HepG2 (cell line): ENCODE results near the gene ABCC3. TPM values are rescaled to one million over a fixed set of nuclear protein-coding genes. Genes with fewer than 3 reads are reported as not detected.

Experiments
- ATAC-seq: fragments of 200-7000 bp; cut with Tn5 transposase; 3 replicates; pipeline ENCODE4 v1.9.1; 2020; ENCODE audit warnings: mild to moderate bottlenecking, moderate library complexity
- BruUV-seq: library from RNA; stranded (reverse); fragments of 400-500 nt; replicated peaks from 2 replicates; lab custom pipeline; 2021; lab: Mats Ljungman, UMichigan
- CTCF ChIA-PET: fragments of 300-600 bp; formaldehyde crosslinking; extraction: SDS; loops from one replicate; lab custom pipeline; 2021; ENCODE audit warnings: low total read pairs, inconsistent platforms, low intra/inter-chr PET ratio; lab: Yijun Ruan, JAX
- POLR2A ChIA-PET: fragments of 350-600 bp; sonication (Branson Sonifier 250); formaldehyde crosslinking; loops from one replicate; lab custom pipeline; 2020; ENCODE audit warnings: antibody characterized with exemption, inconsistent platforms; lab: Yijun Ruan, JAX
- DNase-seq: peaks from one replicate; pipeline ENCODE4 v3.0.0-alpha.2; 2015; ENCODE audit warnings: low spot score
- FAIRE-seq: peaks from 3 replicates; lab custom pipeline; 2011; peaks lifted over from hg19 to GRCh38; lab: Jason Lieb, UNC
- H2AFZ ChIP-seq: one replicate; pipeline ENCODE4 v1.6.1; 2011; ENCODE audit warnings: low read length, inconsistent platforms
- H3K27ac ChIP-seq: fragments of 300-600 bp; 3 replicates; pipeline ENCODE4 v1.8.0; 2011; ENCODE audit warnings: mixed run types, mild to moderate bottlenecking, mixed read lengths, low read length, inconsistent platforms; ENCODE audit not compliant: insufficient read depth; ENCODE audit errors: extremely low read length
- H3K27me3 ChIP-seq, 2 experiments: fragments of 200-600 bp in 1 of 2; 2 replicates in 1 of 2; 3 replicates in 1 of 2; pipeline versions ENCODE4 v1.6.0 to v1.8.0; 2011; ENCODE audit warnings: low read length in 2 of 2, mild to moderate bottlenecking in 2 of 2, moderate library complexity in 2 of 2, inconsistent platforms in 1 of 2; ENCODE audit not compliant: insufficient read depth in 2 of 2, control insufficient read depth in 1 of 2
- H3K36me3 ChIP-seq, 2 experiments: fragments of 200-600 bp in 1 of 2; replicated peaks in 1 of 2; 2 replicates in 1 of 2; 3 replicates in 1 of 2; pipeline versions ENCODE4 v1.5.1 to v1.8.0; 2011; ENCODE audit warnings: low read length in 2 of 2, inconsistent platforms in 1 of 2; ENCODE audit not compliant: insufficient read depth in 2 of 2, control insufficient read depth in 1 of 2
- H3K4me1 ChIP-seq: 2 replicates; pipeline ENCODE4 v1.5.1; 2012; ENCODE audit warnings: low read length, inconsistent platforms; ENCODE audit not compliant: insufficient read depth
- H3K4me2 ChIP-seq: 2 replicates; pipeline ENCODE4 v1.6.0; 2011; ENCODE audit warnings: low read depth, low read length, inconsistent platforms
- H3K4me3 ChIP-seq, 3 experiments: fragments of 200-600 bp in 1 of 3; sonication (generic), shearing (Covaris generic) in 1 of 3; replicated peaks in 1 of 3; 2 replicates each; pipeline ENCODE4 v1.5.1; 2011 to 2016; ENCODE audit warnings: low read length in 3 of 3, inconsistent platforms in 2 of 3, low read depth in 2 of 3, mild to moderate bottlenecking in 2 of 3, control low read depth in 1 of 3, mixed read lengths in 1 of 3; ENCODE audit not compliant: insufficient read depth in 1 of 3
- H3K79me2 ChIP-seq: one replicate; pipeline ENCODE4 v1.6.1; 2011; ENCODE audit warnings: low read length, inconsistent platforms; ENCODE audit not compliant: insufficient read depth
- H3K9ac ChIP-seq: 2 replicates; pipeline ENCODE4 v1.6.0; 2011; ENCODE audit warnings: mild to moderate bottlenecking, low read depth, low read length, inconsistent platforms; ENCODE audit not compliant: insufficient read depth
- H3K9me3 ChIP-seq: 2 replicates; pipeline ENCODE4 v1.5.1; 2012; ENCODE audit warnings: mild to moderate bottlenecking, low read length
- H4K20me1 ChIP-seq: 2 replicates; pipeline ENCODE4 v1.6.0; 2011; ENCODE audit warnings: inconsistent platforms, mild to moderate bottlenecking, low read length, moderate library complexity; ENCODE audit not compliant: insufficient read depth
- CBX1 ChIP-seq: IDR thresholded peaks from one replicate; pipeline ENCODE4 v1.6.1; 2016; ENCODE audit warnings: antibody characterized with exemption, low read depth
- CBX2 ChIP-seq, 2 experiments: fragments of 200-600 bp in 1 of 2; sonication (generic); formaldehyde crosslinking in 1 of 2; IDR thresholded peaks; 2 replicates each; pipeline versions ENCODE4 v1.7.0 to v1.8.1; 2018 to 2022; ENCODE audit warnings: low read depth in 2 of 2, low read length in 1 of 2, mild to moderate bottlenecking in 1 of 2, missing genetic modification reagents in 1 of 2
- CHD2 ChIP-seq: IDR thresholded peaks from 2 replicates; pipeline ENCODE4 v1.6.1; 2011; ENCODE audit warnings: low read depth, low read length, improper control_type of control experiment
- ELF3 ChIP-seq: IDR thresholded peaks from 2 replicates; pipeline ENCODE4 v1.6.1; 2016; ENCODE audit warnings: missing genetic modification reagents, missing compliant biosample characterization
- FOXO1 ChIP-seq: sonication (generic); formaldehyde crosslinking; IDR thresholded peaks from 2 replicates; pipeline ENCODE4 v1.4.0; 2020; ENCODE audit warnings: missing genetic modification reagents
- HIC2 ChIP-seq: sonication (generic); formaldehyde crosslinking; IDR thresholded peaks from 2 replicates; pipeline ENCODE4 v1.9.0; 2022; ENCODE audit warnings: low read depth, missing genetic modification reagents
- HNF4A ChIP-seq: sonication (generic); formaldehyde crosslinking; IDR thresholded peaks from 2 replicates; pipeline ENCODE4 v1.4.0; 2020; ENCODE audit warnings: missing genetic modification reagents
- RERE ChIP-seq: IDR thresholded peaks from 2 replicates; pipeline ENCODE4 v1.6.1; 2016; ENCODE audit warnings: low read depth, missing genetic modification reagents, missing compliant biosample characterization
- SMARCC2 ChIP-seq: fragments of 450-650 bp; IDR thresholded peaks from 2 replicates; pipeline ENCODE4 v1.6.1; 2017; ENCODE audit warnings: antibody characterized with exemption, mild to moderate bottlenecking
- ZBTB3 ChIP-seq: sonication (generic); formaldehyde crosslinking; IDR thresholded peaks from 2 replicates; pipeline ENCODE4 v1.4.0; 2020; ENCODE audit warnings: low read depth, mild to moderate bottlenecking, moderate library complexity, missing genetic modification reagents, borderline replicate concordance
- ZNF12 ChIP-seq: sonication (generic); formaldehyde crosslinking; IDR thresholded peaks from 2 replicates; pipeline ENCODE4 v1.5.0; 2020; ENCODE audit warnings: missing genetic modification reagents
- ZNF232 ChIP-seq: sonication (generic); formaldehyde crosslinking; IDR thresholded peaks from 2 replicates; pipeline ENCODE4 v1.4.0; 2020; ENCODE audit warnings: missing genetic modification reagents, borderline replicate concordance
- ZNF616 ChIP-seq: sonication (generic); formaldehyde crosslinking; IDR thresholded peaks from 2 replicates; pipeline ENCODE4 v1.5.0; 2020; ENCODE audit warnings: low read depth, mild to moderate bottlenecking, missing genetic modification reagents
- ZNF672 ChIP-seq: sonication (generic); formaldehyde crosslinking; IDR thresholded peaks from 2 replicates; pipeline ENCODE4 v1.8.1; 2022; ENCODE audit warnings: missing genetic modification reagents
- WGBS: methylation state at CpG from one replicate; pipeline ENCODE4 v1.1.6; 2017; ENCODE audit warnings: low lambda C conversion rate; 5-methylcytosine and 5-hydroxymethylcytosine counted together
- in situ Hi-C: cut with HindIII; loops from 2 replicates; pipeline ENCODE4 v1.10.0; 2017; ENCODE audit warnings: low pct_unique_long_range_greater_than_20kb; ENCODE audit not compliant: extremely low pct_ligation_motif_present
- intact Hi-C: fragments of 100-400 bp; cut with micrococcal nuclease; formaldehyde crosslinking; loops from one replicate; pipeline ENCODE4 v1.10.0; 2022; ENCODE audit not compliant: unreplicated experiment
- polyA plus RNA-seq, 8 experiments: library from polyadenylated mRNA; depleted of rRNA in 3 of 8; stranded (reverse) in 7 of 8; unstranded in 1 of 8; fragments of >200 nt; fragmentation: Illumina TruSeq in 4 of 8; extraction: Trizol in 4 of 8; gene quantifications; 2 replicates each; pipeline versions ENCODE4 v1.2.1 to v1.2.3, GENCODE V29; 2011 to 2016; ENCODE audit warnings: low read depth in 4 of 8, missing spikeins in 1 of 8, mixed read lengths in 1 of 8; ENCODE audit not compliant: insufficient read depth in 1 of 8
- total RNA-seq, 5 experiments: library from RNA; depleted of rRNA; stranded (reverse); fragments of >200 nt; fragmentation: Illumina TruSeq; extraction: Trizol; gene quantifications; 2 replicates each; pipeline ENCODE4 v1.2.3, GENCODE V29; 2016; ENCODE audit warnings: low read depth in 1 of 5
- TF ChIP-seq, protein P1 (sequence below): sonication (generic); formaldehyde crosslinking; conservative IDR thresholded peaks from 2 replicates; pipeline ENCODE4 v1.4.0; 2020; ENCODE audit warnings: missing genetic modification reagents

ABCC3 gene
- total and polyA plus RNA-seq, 2 of the 13 experiments (the other 11 are each of a cell fraction or from before 2014, with no cell fraction given): 25.2 to 50.7 TPM

DNA sequence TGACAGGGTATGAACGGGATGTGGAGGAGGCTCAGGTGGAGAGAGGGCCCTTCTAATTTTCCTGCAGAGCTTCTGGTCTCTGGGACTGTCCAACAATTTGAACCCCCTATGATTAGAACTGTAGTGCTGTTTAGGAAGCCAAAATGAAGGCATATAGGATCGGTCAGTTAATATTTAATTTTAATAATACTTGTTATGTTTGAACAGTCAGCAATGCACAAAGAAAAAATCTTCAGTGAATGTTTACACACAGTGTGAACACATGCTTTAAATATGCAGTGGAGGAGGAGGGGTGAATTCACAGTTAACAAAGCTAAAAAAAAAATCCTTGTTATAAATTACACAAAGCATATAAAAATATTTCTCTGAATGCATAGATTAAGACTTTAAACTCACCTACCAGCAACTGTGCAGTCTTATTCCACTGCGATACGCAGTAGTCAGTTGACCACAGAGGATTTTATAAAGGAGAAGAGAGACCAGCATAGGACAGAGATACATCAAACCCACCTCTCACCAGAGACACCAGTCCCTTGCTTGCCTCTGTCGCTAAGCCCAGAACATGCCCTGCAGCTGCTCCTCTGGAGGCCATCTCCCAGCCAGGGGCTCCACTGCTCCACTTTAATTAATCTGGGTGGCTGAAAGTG lies 58.5 kb downstream of the ABCC3 start:
- intact Hi-C loops: loop anchor here (1.0 kb wide), 2 partner anchors 9 to 211 kb away; no protein-coding TSS in a partner anchor
- peak overlapping the region; percentile 89 for H3K27ac ChIP-seq
- no peaks in the 10 kb centered on the region for H4K20me1 ChIP-seq
- peaks cover 4% of the 10 kb centered on the region for H3K79me2 ChIP-seq
- H3K9ac ChIP-seq: peak overlapping the region; percentile 66
- no peak overlapping the region for H2AFZ ChIP-seq
- FAIRE-seq: peak; percentile 81
- peaks cover 13 to 28% of the 10 kb centered on the region in 2 experiments for H3K36me3 ChIP-seq
- WGBS: 6% methylated on average over 5 of the region's 5 CpGs
- no peaks in the 10 kb centered on the region for H3K9me3 ChIP-seq
- no peaks in the 10 kb centered on the region for H3K27me3 ChIP-seq
- BruUV-seq: TSS peak; percentile 19
- peak; percentile 76 for ATAC-seq
- POLR2A ChIA-PET: interaction anchor here (0.8 to 21.3 kb wide), 24 partner anchors 8 to 214 kb away, joined by 3 to 839 read pairs (median 9); partner anchors contain the start of genes ABCC3, ANKRD40, CACNA1G and LUC7L3
- H3K4me3 ChIP-seq: peak overlapping the region in 2 of 3 experiments; percentile 7 to 42; a peak in 2 of 6 replicates
- in situ Hi-C loops: loop anchor here (5.0 kb wide), 2 partner anchors 66 to 146 kb away; partner anchors contain the start of gene SPATA20
- peak overlapping the region; percentile 80 for H3K4me2 ChIP-seq
- peaks cover 77% of the 10 kb centered on the region for H3K4me1 ChIP-seq
- peak; percentile 92 for DNase-seq
- CTCF ChIA-PET: interaction anchor here (2.3 kb wide), 1 partner anchor 60 kb away, joined by 9 read pairs; no protein-coding TSS in a partner anchor
- no peak for TF ChIP-seq CHD2
- no peak for TF ChIP-seq ZNF672
- TF ChIP-seq ELF3 (CRISPR knock-in tag): no peak
- peak; percentile 7; the same call in 1 of the 2 replicates for TF ChIP-seq HNF4A (CRISPR knock-in tag)
- no peak for TF ChIP-seq CBX1
- no peak for TF ChIP-seq ZNF616 (CRISPR knock-in tag)
- TF ChIP-seq ZBTB3 (CRISPR knock-in tag): no peak
- TF ChIP-seq, protein P1, sequence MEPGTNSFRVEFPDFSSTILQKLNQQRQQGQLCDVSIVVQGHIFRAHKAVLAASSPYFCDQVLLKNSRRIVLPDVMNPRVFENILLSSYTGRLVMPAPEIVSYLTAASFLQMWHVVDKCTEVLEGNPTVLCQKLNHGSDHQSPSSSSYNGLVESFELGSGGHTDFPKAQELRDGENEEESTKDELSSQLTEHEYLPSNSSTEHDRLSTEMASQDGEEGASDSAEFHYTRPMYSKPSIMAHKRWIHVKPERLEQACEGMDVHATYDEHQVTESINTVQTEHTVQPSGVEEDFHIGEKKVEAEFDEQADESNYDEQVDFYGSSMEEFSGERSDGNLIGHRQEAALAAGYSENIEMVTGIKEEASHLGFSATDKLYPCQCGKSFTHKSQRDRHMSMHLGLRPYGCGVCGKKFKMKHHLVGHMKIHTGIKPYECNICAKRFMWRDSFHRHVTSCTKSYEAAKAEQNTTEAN (CRISPR knock-in tag): no peak
- TF ChIP-seq FOXO1: peak; percentile 31; the same call in 1 of the 2 replicates
- no peak for TF ChIP-seq SMARCC2
- no peak; the same call in 1 of the 2 replicates for TF ChIP-seq ZNF232
- peak; percentile 76; the same call in 1 of the 2 replicates for TF ChIP-seq RERE
- TF ChIP-seq ZNF12 (CRISPR knock-in tag): 0 out of 2 replicates have a peak, but pooled peaks have one; percentile 12
- TF ChIP-seq HIC2 (CRISPR knock-in tag): no peak
- TF ChIP-seq CBX2 (IDR thresholded peaks at IDR 0.05; ENCODE audit: low read depth, low read length): no peak
- TF ChIP-seq CBX2 (CRISPR knock-in tag; IDR thresholded peaks at IDR 0.05; ENCODE audit: low read depth): no peak
